ENCODE data around the gene DDX1.
"Not testable (repeated sequence)": the region's sequence is repeated elsewhere in the genome, so short reads cannot be mapped to it uniquely, and the experiment has no call there.

Gene DDX1

DNA sequence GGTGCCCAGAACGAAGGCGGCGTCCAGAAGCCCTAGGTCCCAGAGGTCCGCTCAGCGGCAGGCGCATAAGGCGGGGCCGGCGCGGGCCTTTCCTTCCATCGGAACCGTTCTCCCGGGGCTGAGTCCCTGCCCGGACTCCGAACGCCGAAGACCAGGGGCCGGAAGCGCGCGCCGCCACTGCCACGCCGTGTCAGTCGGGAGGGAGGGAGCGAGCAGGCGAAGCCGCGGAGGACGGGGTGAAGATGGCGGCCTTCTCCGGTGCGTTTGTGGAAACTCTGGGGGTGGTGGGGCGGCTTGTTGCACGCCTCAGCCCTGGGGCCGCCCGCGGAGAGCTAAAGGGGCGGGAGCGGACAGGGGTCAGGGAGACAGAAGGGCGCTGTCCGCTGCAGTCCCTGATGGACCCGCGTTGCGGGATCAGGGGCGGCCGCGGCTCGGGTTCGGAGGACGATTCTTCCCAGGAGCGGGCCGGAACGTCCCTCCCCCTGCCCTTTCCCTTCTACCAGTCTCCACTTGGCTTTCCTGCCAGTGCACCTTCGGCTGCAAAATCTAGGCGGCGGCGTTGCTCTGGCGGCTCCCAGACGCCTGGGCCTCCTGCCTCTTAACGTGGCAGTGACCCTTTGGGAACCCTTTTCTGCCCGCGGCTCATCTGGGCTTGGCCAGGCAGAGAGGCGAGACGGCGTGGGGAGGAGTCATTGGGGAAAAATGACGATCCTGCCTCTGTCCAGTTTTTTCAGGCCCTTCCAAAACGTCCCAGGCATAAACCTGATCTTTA lies at the start of gene DDX1:
TSS of gene DDX1 (plus strand) at position 177 of the 772 bp plus-strand sequence. CDS start at position 243, 66 bp downstream.
- DNase-seq (ENCODE audit: low read depth), result peak; percentile 26

DNA sequence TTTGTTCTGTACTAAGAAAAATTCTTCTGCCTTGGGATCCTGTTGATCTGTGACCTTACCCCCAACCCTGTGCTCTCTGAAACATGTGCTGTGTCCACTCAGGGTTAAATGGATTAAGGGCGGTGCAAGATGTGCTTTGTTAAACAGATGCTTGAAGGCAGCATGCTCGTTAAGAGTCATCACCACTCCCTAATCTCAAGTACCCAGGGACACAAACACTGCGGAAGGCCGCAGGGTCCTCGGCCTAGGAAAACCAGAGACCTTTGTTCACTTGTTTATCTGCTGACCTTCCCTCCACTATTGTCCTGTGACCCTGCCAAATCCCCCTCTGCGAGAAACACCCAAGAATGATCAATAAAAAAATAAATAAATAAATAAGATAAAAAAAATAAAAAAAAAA lies 49.4 kb upstream of the DDX1 start:
- not testable (repeated sequence) for DNase-seq (ENCODE audit: low read depth)

DNA sequence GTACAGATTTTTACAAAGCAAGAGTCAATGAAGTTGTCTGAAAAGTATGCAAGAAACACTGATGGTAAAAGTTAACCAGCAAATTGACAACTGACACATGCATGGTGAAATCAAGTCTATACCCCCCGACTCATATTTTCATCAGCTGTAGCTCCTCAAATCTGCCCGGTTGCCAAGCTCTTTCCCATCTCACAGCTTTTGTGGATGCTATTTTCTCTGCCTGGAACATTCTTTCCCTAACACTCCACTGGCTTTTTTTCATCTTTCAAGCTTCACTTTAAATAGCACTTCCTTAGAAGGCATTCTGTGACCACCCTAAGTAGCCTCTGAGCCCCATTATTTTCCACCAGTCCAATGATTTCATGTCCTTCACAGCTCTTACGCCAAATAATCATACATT lies 48.6 kb upstream of the DDX1 start:
- no peak for DNase-seq (ENCODE audit: low read depth)

DNA sequence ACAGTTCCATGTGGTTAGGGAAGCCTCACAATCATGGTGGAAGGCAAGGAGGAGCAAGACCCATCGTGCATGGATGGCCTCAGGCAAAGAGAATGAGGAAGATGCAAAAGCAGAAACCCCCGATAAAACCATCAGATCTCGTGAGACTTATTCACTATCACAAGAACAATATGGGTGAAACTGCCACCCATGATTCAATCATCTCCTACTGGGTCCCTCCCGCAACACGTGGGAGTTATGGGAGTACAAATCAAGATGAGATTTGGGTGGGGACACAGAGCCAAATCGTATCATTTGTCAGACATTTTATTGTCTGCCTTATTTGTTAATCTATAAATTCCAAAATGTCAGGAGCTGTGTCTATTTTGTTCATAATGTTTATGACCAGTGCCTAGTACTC lies 48.1 kb upstream of the DDX1 start:
- DNase-seq (ENCODE audit: low read depth), result no peak

DNA sequence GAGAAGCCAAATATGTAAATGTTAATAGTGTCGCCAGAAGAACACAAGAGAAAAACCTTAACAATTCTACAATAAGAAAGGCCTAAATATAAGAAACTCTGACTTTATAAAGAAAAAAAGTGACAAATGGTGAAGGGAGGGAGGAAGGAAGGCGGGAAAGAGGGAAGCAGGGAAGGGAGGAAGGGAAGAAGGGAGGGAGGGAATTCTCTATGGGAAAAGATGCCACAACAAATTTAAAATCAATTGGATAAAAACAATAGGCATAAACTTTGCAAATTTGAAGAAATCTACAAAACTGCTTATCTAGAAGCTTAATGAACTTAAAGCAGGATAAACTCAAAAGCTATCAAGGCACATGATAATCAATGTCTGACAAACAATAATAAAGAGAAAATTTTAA lies 47.4 kb upstream of the DDX1 start:
- DNase-seq (ENCODE audit: low read depth), result no peak

DNA sequence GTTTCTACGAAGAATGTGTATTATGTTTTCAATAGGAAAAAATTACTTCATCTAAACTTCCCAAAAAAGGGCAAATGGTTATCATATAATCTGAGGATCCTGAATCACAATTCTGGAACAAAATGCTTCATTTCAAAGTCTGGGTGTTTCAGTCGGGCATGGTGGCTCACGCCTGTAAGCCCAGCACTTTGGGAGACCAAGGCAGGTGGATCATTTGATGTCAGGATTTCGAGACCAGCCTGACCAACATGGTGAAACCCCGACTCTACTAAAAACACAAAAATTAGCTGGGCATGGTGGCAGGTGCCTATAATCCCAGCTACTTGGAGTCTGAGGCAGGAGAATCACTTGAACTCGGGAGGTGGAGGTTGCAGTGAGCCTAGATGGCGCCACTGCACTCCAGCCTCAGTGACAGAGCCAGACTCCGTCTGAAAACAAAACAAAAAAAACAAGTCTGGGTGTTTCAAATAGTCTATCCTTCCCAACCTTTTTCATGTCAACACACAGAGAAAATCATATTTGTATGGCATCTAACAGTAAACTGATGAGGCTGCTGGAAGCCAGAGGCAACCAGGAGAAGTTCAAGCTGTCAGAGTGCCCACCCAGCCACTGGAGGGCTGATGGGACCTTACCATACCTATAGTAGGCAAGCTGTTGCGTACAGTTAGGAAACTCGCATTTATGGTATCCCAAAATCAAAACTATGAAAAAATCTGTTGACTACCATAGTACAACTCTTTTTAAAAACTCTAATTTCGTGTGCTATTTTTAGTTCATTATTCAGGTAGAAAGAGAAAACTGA lies 45.2 kb upstream of the DDX1 start:
- no peak for DNase-seq (ENCODE audit: low read depth)

DNA sequence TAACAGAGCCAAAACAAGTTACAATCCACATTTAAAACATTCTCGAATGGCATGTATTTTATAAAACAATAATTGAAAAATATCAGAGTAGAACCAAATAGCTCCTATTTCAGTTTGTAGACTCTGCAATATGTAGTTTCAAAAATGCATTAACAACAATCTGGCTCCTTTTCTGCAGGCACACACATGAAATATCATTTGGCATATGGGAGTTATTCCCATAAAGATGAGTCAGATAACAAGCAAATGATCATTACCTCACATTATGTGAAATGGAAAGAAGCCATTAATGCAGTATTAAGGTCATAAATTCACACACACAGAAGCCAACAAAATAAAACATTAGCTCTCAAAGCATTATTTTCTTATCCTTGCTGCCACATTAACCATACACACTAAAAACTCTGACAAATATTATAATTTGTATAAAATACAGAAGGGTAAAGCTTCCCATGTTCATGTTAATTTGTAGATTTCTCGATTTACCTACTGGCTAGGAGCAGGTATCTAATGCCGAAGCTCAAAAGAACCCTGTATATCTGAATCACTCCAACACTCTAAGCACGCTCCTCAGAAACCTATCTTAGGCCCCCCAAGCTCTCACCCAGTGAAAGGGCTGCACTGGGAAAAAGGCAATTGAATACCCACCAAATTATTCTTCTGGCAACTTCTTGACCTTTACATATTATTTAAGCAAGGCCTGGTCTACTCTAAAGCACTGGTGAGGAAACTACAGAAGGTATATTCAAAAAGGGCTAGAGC lies 44.4 kb upstream of the DDX1 start:
- DNase-seq (ENCODE audit: low read depth), result no peak

DNA sequence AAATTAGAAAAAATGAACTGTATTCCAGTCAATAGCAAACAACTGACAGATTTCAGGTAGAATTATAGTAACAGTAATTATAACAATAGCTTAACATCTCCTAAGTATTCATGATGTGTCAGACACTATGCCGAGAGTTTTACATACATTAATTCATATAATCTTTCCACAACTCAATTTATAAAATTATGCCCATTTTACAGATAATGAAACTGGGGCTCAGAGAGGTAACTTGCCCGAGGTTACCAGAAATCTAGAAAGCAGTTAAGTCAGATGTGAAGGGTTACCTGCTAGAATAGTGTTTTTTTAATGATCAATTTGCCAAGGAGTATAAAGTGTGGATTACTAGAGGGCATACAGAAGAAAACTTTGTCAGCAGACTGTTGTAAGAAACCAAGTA lies 42.7 kb upstream of the DDX1 start:
- no peak for DNase-seq (ENCODE audit: low read depth)

DNA sequence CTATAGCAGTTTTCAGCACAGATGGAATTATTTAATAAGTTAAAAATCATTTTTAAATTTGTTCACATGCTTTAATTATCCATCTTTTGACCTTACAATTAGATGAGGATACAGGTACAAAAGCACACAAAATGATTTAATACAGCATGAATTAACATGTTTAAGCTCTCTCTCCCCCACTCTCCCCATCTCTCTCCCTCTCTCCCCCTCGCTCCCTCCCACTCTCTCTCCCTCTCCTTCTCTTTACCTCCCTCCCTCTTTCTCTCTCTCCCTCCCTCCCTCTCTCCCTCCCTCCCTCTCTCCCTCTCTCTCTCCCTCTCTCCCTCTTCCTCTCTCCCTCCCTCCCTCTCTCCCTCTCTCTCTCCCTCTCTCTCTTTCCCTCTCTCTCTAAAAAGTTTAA lies 38.1 kb upstream of the DDX1 start:
- DNase-seq (ENCODE audit: low read depth), result no peak

DNA sequence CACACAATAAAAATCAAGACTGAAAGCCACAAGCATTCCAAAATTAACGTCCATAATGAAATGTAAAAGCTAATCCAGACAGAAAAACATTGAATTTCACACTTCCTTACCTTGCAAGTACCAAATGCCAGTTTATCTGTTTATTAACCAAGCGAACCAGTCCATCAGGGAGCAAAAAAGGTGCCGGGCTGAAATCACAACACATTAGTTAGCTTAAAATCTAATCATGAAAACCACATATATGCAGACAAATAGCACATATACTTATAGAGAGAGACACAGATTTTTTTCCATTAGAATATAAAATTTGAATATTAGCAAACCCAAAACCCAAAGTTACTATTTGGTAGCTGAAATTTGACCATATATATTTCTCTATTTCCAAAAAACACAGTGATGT lies 37.7 kb upstream of the DDX1 start:
- DNase-seq (ENCODE audit: low read depth), result no peak

DNA sequence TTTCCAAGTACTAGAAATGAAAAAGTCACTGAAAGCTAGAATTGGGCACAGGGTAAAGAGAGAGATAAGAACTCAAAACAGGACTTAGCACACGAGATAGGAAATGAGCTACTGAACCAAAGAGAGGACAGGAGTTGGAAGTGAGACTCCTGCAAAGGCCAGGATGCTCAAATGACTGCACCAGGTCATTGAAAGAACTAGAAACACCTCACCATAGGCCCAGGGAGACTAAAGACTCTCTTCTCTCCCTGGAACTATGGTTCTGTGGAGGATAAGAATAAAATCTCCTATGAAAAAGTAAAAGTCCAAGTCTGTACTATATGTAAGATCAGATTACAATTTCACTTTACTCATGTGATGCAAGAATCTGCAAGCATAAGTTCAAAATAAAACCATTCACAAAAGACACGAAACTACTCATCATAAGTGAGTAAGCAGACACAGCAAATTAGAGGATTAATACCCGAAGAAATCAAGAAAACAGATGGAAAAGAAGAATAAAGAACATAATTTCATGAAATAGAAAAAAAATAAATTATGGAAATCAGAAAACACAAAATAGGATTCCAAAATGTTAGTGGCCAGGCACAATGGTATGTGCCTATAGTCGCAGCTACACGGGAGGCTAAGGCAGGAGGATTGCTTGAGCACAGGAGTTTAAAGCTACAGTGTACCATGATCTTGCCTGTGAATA lies 37.0 kb upstream of the DDX1 start:
- DNase-seq (ENCODE audit: low read depth), result no peak

DNA sequence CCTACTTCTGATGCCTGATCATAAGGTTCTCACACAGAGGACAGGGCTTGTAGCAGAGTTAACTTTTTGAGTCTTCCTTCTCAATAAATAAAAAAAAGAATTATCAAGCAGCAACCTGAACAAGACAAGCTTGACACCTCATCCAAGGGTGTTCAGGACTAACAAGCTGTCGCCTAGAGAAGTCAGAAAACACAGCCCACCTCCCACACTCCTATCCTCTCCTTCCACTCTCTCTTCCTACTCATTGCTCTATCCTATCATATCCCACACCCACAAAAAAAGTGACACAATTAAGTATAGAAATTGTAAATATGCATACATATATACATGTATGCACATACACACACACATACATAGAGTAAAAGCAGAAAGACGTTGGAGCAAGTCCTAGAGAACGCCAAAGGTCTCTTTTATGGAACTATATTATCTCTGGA lies 35.9 kb upstream of the DDX1 start:
- no peak for DNase-seq (ENCODE audit: low read depth)

DNA sequence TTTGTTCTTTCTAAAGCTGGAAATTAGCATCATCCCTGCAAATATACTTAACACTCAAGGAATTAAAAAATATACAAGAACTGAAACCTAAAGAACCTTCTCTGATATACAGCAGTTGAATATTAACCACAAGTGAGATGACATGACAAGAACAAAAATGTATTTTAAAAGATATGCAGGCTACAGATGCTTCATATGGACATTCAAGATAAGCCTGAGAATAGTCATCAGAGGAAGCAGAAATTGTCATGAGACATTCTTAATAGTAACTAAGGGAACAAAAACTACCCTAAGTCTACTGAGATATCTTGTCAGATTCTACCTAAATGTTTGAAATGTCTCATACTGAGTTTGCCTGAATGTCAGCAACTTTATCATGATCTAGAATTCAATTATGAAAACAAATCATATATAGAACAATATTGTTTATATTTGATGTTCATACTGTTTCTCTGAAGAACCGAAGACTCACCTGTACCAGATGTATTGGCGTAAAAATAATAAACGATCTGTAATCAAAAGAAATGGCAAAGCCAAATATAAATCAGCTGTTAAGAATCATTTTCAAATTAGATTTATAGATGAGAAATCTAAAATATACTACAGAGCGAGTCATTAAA lies 35.2 kb upstream of the DDX1 start:
- DNase-seq (ENCODE audit: low read depth), result no peak

DNA sequence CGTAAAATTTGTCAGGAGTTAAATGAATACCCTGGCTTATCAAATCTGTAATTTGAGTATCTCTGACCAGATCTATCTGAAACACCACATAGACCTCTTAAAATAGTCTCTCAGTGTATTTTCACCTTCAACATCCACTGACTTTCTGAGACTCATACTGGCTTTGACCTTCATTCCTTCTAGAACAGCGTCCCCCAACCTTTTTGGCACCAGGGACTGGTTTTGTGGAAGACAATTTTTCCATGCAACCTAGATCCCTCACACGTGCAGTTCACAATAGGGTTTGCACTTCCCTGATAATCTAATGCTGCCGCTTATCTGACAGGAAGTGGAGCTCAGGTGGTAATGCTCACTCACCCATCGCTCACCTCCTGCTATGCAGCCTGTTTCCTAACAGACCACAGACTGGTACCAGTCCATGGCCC lies 33.8 kb upstream of the DDX1 start:
- no peak for DNase-seq (ENCODE audit: low read depth)

DNA sequence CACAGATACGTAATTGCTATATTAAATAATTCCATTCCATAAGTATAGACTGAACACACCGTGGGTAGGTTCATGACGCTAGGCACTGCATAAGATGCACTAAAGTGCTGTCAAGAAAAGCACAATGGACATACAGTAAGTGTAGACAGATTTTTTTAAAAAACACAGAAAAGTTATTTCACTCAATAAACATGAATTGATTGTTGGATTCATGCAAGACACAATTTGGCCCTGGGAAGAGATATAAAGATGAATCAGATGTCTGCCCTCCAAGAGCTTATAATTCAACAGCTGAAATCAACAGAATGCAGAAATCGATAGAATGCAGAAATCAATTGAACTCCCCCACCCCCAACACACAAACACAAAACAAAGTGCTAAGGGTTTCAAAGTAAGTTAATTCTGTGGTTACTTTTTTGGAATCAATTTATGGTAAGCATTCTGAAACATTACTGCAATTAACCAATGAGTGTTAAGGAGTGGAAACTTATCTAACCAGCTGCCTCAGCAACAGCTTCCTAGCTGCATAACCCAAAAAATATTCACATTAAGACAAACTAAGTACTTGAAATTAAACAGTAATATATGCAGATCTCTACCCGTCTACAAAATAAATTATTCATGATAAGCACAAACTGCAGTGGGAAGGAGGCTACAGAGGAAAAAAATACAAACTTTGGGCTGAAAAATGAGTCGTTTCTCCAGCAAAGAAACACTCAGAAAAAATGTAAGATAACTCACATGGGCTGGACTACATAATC lies 32.1 kb upstream of the DDX1 start:
- DNase-seq (ENCODE audit: low read depth), result no peak

DNA sequence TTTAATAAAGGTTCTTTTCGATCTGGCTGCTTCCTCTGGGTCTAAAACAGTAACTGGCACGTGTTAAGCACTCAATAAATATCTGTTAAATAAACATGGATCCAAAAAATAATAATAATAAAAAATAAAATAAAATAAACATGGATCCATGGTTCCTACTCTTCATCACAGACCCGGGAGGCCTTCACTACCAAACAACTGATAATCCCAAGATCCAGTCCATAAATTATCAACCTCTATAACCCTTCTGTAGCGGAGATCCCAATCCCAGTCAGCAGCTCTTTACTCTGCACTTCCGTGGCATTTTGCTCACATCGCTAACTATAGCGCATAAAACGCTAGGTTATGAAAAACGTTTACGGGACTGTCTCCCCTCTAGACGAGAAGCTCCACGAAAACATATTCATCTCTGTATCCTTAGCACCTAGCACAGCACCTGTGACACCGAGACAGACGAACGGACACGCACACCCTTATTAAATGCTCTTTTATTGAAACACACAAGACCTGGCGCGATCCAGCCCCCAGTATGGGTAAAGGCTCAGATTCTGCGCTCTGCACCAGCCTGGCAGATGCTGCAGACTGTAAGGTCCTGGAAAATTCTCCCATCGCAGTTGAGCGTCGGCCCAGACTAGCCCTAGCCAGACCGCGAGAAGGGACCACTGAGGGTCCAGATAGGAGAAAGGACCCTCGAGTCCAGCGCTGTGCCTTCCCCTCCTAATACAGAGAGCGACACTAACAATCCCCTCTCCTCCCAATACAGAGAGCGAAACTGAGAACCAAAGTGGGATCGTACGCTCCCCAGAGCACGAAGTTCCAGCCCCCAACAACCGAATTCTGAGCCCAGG lies 31.3 kb upstream of the DDX1 start:
- no peak for DNase-seq (ENCODE audit: low read depth)

DNA sequence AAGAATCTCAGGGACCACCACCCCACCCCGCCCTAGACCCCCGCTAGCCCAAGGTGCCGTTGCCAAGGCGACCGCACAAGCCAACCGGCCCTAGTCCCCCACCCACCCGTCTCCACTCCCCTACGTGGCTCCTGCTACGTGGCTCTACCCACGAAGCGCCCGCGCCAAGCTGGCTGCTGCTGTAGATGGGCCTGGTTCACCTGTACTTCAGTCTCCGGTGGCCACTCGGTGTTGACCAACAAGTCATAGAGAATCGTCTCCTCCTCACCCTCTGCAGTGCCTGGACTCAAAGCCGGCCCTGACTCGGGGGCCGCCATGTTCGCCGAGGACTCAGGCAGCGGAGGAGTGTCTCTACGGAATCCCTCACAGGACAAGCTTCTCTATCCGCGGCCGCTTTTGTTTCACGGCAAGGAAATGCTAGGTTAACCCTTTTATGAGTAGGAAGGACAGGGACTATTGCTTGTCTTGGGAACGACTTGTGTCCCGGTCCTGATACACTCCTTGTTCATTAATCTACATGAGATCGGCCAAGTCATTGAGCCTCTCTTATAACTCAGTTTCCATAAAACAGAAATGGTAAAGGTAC lies 30.6 kb upstream of the DDX1 start, which contains the start of gene NBAS:
TSS of gene NBAS (minus strand) at position 347 of the 586 bp plus-strand sequence. CDS start at position 317, 30 bp downstream.
- no peak for DNase-seq (ENCODE audit: low read depth)

DNA sequence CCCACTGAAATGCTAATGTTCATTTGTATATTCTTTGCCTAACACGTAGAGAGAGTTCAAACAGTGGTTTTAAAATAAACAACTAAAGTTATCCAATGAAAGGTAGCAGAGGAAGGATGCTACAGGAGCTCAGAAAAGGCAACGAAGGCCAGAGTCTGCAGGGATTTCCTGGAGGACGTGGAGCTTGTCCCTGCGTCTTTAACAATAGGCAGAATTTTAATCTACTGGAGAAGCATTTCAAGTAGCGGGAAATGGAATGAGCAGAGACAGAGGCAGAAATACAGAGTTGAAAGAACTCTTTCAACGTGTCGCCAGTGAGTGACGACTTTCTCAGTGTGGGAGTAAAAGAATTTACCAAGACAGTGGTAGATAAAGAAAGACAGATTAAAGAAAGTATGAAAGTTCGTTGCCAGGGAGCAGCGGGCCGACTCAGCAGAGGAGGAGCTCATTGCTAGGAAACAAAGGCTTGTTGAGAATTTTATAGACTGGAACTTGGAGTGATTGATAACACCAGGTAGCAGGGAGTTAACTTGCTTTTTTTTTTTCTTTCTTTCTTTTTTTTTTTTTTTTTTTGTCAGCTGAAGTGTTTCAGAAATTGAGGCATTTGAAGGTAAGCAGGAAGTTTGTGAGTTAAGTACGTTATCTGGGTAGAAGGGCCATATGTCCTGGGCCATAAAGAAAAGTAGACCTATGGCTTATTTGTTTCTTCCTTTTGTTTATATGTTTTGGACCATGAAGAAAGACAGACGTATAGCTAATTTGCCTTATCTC lies 29.9 kb upstream of the DDX1 start:
- DNase-seq (ENCODE audit: low read depth), result no peak

Data from non-pigmented ciliary epithelial cell (primary cell).